ENCODE measurements around the gene RAVER2. TPM values are rescaled to one million over a fixed set of nuclear protein-coding genes. Genes with fewer than 3 reads are reported as not detected.

RAVER2 gene
- total and polyA plus RNA-seq, 2 experiments from 2014 or later: 14.1 to 28.6 TPM

GRCh38 chr1:64857347-64857746 lies 112.5 kb downstream of the RAVER2 start:
- no peak for DNase-seq (ENCODE audit: low spot score)
- Histone ChIP-seq H3K79me2 (no peaks in the 10 kb centered on the region), H3K4me2 (no peak overlapping the region), H3K4me1 (ENCODE audit: insufficient read depth) (no peaks in the 10 kb centered on the region), H3K4me3 (no peak overlapping the region), H3K27ac (no peak overlapping the region), H3K27me3 (no peaks in the 10 kb centered on the region), H2AFZ (no peak overlapping the region), H4K20me1 (ENCODE audit: insufficient read depth, poor library complexity, severe bottlenecking) (no peaks in the 10 kb centered on the region), H3K9me2 (replicated peaks; ENCODE audit: insufficient read depth) (no peaks in the 10 kb centered on the region), H3K36me3 (replicated peaks; ENCODE audit: insufficient read depth, low read depth) (no peaks in the 10 kb centered on the region), H3K9me3 (ENCODE audit: low read depth) (no peaks in the 10 kb centered on the region)
- TF ChIP-seq, protein P1, sequence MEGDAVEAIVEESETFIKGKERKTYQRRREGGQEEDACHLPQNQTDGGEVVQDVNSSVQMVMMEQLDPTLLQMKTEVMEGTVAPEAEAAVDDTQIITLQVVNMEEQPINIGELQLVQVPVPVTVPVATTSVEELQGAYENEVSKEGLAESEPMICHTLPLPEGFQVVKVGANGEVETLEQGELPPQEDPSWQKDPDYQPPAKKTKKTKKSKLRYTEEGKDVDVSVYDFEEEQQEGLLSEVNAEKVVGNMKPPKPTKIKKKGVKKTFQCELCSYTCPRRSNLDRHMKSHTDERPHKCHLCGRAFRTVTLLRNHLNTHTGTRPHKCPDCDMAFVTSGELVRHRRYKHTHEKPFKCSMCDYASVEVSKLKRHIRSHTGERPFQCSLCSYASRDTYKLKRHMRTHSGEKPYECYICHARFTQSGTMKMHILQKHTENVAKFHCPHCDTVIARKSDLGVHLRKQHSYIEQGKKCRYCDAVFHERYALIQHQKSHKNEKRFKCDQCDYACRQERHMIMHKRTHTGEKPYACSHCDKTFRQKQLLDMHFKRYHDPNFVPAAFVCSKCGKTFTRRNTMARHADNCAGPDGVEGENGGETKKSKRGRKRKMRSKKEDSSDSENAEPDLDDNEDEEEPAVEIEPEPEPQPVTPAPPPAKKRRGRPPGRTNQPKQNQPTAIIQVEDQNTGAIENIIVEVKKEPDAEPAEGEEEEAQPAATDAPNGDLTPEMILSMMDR (IDR thresholded peaks at IDR 0.05; ENCODE audit: poor library complexity): no peak
- TF ChIP-seq EZH2 (IDR thresholded peaks at IDR 0.05; ENCODE audit: borderline replicate concordance): no peak
- no peak for TF ChIP-seq EZH2phosphoT487 (IDR thresholded peaks at IDR 0.05; ENCODE audit: low read depth, severe bottlenecking, unreplicated experiment)
- 94% methylated on average over 4 of the region's 4 CpGs for WGBS (ENCODE audit: low lambda C conversion rate, missing lambda C conversion rate)

GRCh38 chr1:64861611-64862010 lies 116.7 kb downstream of the RAVER2 start:
- no peaks in the 10 kb centered on the region for H4K20me1 ChIP-seq (ENCODE audit: insufficient read depth, poor library complexity, severe bottlenecking)
- H3K27me3 ChIP-seq: no peaks in the 10 kb centered on the region
- peak; percentile 63 for DNase-seq (ENCODE audit: low spot score)
- no peak overlapping the region for H3K27ac ChIP-seq
- H3K9me3 ChIP-seq (ENCODE audit: low read depth): no peaks in the 10 kb centered on the region
- H2AFZ ChIP-seq: no peak overlapping the region
- 52% methylated on average over 4 of the region's 4 CpGs for WGBS (ENCODE audit: low lambda C conversion rate, missing lambda C conversion rate)
- no peaks in the 10 kb centered on the region for H3K36me3 ChIP-seq (replicated peaks; ENCODE audit: insufficient read depth, low read depth)
- no peak overlapping the region for H3K4me2 ChIP-seq
- H3K79me2 ChIP-seq: no peaks in the 10 kb centered on the region
- H3K4me1 ChIP-seq (ENCODE audit: insufficient read depth): no peaks in the 10 kb centered on the region
- no peaks in the 10 kb centered on the region for H3K9me2 ChIP-seq (replicated peaks; ENCODE audit: insufficient read depth)
- H3K4me3 ChIP-seq: no peak overlapping the region
- TF ChIP-seq, protein P1 (IDR thresholded peaks at IDR 0.05; ENCODE audit: poor library complexity): peak; percentile 46
- TF ChIP-seq EZH2 (IDR thresholded peaks at IDR 0.05; ENCODE audit: borderline replicate concordance) (no peak), EZH2phosphoT487 (IDR thresholded peaks at IDR 0.05; ENCODE audit: low read depth, severe bottlenecking, unreplicated experiment) (no peak)

- Histone ChIP-seq H3K9me2 (replicated peaks; ENCODE audit: insufficient read depth) (no peaks in the 10 kb centered on the region), H3K4me2 (no peak overlapping the region), H3K27ac (no peak overlapping the region), H3K4me1 (ENCODE audit: insufficient read depth) (no peaks in the 10 kb centered on the region), H4K20me1 (ENCODE audit: insufficient read depth, poor library complexity, severe bottlenecking) (no peaks in the 10 kb centered on the region), H3K4me3 (no peak overlapping the region), H2AFZ (no peak overlapping the region), H3K9me3 (ENCODE audit: low read depth) (no peaks in the 10 kb centered on the region), H3K27me3 (no peaks in the 10 kb centered on the region), H3K36me3 (replicated peaks; ENCODE audit: insufficient read depth, low read depth) (no peaks in the 10 kb centered on the region), H3K79me2 (no peaks in the 10 kb centered on the region)
- TF ChIP-seq EZH2 (IDR thresholded peaks at IDR 0.05; ENCODE audit: borderline replicate concordance) (no peak), EZH2phosphoT487 (IDR thresholded peaks at IDR 0.05; ENCODE audit: low read depth, severe bottlenecking, unreplicated experiment) (no peak)
- TF ChIP-seq, protein P1 (IDR thresholded peaks at IDR 0.05; ENCODE audit: poor library complexity): no peak
- 89% methylated on average over 14 of the region's 14 CpGs for WGBS (ENCODE audit: low lambda C conversion rate, missing lambda C conversion rate)
- no peak for DNase-seq (ENCODE audit: low spot score)
Observed at GRCh38 chr1:64864018-64864940, 119.4 kb downstream of the RAVER2 start.
